ENCODE results near the gene ZSCAN5C.
"Not testable (repeated sequence)": the region's sequence is repeated elsewhere in the genome, so short reads cannot be mapped to it uniquely, and the experiment has no call there.

Gene ZSCAN5C

DNA sequence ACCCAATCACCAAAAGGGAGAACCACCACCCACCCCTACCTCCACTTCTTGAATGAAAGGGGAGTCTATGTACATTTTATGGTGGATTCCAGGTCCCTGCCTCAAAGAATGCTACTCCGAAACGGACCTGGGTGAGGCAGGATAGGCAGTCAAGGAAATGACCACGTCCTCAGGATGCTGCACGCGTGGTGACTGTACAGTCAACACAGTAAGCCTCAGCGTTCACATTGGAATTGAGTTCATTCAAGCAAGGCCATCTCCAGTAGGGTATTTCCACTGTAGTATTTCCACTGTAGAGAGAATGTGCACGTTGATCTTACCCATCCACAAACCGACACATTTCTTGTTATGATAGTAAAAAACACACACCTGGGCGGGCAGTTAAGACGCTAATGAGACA, 16.9 kb downstream of the ZSCAN5C start:
- no peak overlapping the region for H3K27ac ChIP-seq
- TF ChIP-seq, protein P1, sequence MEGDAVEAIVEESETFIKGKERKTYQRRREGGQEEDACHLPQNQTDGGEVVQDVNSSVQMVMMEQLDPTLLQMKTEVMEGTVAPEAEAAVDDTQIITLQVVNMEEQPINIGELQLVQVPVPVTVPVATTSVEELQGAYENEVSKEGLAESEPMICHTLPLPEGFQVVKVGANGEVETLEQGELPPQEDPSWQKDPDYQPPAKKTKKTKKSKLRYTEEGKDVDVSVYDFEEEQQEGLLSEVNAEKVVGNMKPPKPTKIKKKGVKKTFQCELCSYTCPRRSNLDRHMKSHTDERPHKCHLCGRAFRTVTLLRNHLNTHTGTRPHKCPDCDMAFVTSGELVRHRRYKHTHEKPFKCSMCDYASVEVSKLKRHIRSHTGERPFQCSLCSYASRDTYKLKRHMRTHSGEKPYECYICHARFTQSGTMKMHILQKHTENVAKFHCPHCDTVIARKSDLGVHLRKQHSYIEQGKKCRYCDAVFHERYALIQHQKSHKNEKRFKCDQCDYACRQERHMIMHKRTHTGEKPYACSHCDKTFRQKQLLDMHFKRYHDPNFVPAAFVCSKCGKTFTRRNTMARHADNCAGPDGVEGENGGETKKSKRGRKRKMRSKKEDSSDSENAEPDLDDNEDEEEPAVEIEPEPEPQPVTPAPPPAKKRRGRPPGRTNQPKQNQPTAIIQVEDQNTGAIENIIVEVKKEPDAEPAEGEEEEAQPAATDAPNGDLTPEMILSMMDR (conservative IDR thresholded peaks at IDR 0.05): no peak

DNA sequence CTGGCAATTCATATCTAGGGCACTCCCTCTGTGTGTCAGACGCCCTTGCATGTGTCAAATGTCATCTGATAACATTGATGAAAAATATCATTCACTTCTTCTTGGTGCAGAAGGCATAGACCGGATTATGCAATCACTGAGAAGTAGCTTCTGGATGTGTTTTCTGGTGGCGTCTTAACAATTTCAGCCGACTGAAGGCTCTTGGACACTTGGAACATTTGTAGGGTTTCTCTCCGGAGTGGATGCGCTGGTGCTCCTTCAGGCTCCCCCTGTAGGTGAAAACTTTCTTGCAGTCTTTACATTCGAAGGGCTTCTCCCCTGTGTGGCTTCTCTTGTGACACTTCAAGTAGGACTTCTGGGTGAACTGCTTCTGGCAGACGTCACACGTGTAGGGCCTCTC, 19.4 kb downstream of the ZSCAN5C start:
- not testable (repeated sequence) for H3K27ac ChIP-seq
- TF ChIP-seq, protein P1 (conservative IDR thresholded peaks at IDR 0.05): peak; percentile 55

DNA sequence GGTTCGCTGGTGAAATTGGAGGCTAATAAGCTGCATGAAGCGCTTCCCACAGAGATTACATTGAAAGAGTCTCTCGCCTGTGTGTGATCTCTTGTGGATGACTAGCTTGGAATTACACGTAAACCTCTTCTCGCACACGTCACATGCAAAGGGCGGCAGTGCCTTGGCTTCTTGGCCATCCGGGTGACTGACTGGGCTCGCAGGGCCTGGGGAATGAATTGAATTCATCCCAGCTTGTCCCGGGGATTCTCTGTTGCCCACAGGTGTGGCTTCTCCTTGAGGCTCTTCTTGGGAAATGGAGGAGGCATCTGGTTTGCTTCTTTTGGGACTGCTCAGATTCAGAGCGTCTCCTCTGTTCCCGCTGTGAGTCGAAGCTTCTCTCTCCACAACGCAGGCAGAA, 19.8 kb downstream of the ZSCAN5C start:
- no peak overlapping the region for H3K27ac ChIP-seq
- TF ChIP-seq, protein P1 (conservative IDR thresholded peaks at IDR 0.05): peak; percentile 29; the same call in 1 of the 2 replicates
- no peak for TF ChIP-seq ZFX (IDR thresholded peaks at IDR 0.05)

DNA sequence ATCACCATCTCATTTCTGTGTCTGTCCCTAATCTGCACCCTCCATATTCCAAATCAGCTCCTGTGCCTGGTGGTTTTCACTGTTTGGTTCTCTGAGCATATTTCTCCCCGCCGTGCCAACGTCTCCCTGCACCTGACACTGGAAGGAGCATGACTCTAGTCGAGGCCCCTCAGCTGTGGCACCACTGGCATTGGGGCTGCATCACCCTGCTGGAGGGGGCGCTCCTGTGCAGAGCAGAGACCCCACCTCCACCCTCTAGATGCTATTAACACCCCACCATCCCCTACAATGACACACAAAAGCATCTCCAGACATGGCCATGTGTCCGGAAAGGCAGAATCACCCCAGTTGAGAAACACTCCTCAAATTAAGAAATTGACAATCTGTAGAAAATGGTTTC, 20.8 kb downstream of the ZSCAN5C start:
- TF ChIP-seq, protein P1 (conservative IDR thresholded peaks at IDR 0.05): no peak
- no peak for TF ChIP-seq ZFX (IDR thresholded peaks at IDR 0.05)
- H3K27ac ChIP-seq: no peak overlapping the region

DNA sequence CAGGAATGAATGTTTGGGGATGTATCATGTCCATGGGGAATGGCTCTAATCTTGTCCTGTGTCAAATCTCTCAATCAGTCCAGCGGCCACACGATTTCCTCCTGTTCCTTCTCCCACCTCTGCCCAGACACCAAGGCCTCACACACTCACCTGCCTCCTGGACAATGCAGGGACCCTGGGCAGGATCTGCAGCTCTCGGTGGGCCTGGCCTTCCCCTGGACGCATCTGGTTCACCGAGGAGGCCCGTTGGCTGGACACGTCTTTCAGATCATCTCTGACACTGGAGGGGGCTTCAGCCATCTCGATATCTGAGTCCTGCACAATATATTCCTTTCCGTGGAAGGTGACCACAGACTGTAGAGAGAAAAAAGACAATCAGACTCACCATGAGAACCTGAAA, 21.4 kb downstream of the ZSCAN5C start:
- TF ChIP-seq ZFX (IDR thresholded peaks at IDR 0.05): no peak
- TF ChIP-seq, protein P1 (conservative IDR thresholded peaks at IDR 0.05): no peak
- H3K27ac ChIP-seq: no peak overlapping the region

DNA sequence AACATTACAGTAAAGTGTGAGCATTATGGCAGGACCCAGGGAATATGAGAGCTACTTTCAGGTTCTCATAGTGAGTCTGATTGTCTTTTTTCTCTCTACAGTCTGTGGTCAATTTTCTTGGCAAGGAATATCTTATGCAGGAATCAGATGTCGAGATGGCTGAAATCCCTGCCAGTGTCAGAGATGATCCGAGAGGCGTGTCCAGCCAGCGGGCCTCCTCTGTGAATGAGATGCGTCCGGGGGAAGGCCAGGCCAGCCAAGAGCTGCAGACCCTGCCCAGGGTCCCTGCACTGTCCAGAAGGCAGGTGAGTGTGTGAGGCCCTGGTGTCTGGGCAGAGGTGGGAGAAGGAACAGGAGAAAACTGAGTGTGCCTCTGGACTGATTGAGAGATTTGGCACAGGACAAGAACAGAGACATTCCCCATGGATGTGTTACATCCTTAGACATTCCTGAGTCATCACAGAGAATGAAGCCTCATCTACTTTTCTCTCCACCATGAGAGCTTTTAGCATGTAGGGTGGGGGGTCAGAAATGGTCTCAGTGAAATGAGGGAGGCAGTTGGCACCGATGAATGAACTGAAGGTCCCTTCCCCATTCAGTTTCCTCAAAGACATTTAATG, 43.2 kb downstream of the ZSCAN5C start:
- no peak overlapping the region for H3K27ac ChIP-seq
- no peak for TF ChIP-seq ZFX (IDR thresholded peaks at IDR 0.05)
- TF ChIP-seq, protein P1 (conservative IDR thresholded peaks at IDR 0.05): no peak

DNA sequence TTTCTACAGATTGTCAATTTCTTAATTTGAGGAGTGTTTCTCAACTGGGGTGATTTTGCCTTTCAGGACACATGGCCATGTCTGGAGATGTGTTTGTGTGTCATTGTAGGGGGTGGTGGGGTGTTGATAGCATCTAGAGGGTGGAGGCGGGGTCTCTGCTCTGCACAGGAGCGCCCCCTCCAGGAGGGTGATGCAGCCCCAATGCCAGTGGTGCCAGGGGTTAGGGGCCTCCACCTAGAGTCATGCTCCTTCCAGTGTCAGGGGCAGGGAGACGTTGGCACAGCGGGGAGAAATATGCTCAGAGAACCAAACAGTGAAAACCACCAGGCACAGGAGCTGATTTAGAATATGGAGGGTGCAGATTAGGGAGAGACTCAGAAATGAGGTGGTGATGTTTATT, 43.7 kb downstream of the ZSCAN5C start:
- TF ChIP-seq, protein P1 (conservative IDR thresholded peaks at IDR 0.05): 0 out of 2 replicates have a peak, but pooled peaks have one; percentile 7
- not testable (repeated sequence) for H3K27ac ChIP-seq

DNA sequence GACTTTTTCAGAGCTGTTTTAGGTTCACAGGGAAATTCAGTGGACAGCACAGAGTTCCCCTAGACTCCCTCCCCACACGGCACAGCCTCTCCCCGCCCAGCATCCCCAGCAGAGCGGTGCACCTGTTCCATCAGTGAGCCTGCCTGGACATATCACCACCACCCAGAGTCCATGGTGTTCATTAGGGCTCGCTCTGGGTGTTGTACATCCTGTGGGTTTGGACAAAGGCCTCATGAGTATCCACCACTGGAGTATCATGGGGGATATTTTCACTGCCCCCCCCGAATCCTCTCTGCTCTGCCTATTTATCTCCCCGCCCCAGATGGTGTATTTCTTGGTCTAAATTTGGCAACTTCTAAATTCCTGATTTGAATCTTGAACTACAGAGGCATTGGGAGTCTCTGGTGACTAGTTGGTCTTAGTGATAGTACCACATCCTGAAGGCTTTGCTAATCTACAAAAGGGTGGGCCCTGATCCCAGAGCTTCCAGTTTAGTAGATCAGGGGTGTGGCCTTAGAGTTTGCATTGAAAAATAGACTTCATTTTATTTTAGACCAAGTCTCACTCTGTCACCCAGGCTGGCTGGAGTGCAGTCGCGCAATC, 46.8 kb downstream of the ZSCAN5C start:
- not testable (repeated sequence) for H3K27ac ChIP-seq

Measured in C4-2B (cell line).